Stimulated activated CD4-positive, alpha-beta T cell treated with anti-CD3 and anti-CD28 coated beads, Interleukin-1b, Interleukin-23, amount 100 ng/mL, for 48 hours (primary cell): ENCODE data around the gene THUMPD2.
A peak's percentile ranks its signal among the peaks of the same experiment; 100 is the strongest.
"Not testable (repeated sequence)": the region's sequence is repeated elsewhere in the genome, so short reads cannot be mapped to it uniquely, and the experiment has no call there.

Source experiments
- DNase-seq: peaks from one replicate; pipeline ENCODE4 v3.0.0-alpha.2; 2020

THUMPD2 gene

GRCh38 chr2:39778775-39779340 is at the start of gene THUMPD2:
Gene THUMPD2 (minus strand): TSS chr2:39779258. CDS start chr2:39779239, 19 bp downstream.
- peak; percentile 64 for DNase-seq

GRCh38 chr2:39821871-39822270 is 42.8 kb upstream of the THUMPD2 start:
- no peak for DNase-seq

- DNase-seq = no peak
Observed at GRCh38 chr2:39816845-39817244, 37.8 kb upstream of the THUMPD2 start.

- no peak for DNase-seq
Observed at GRCh38 chr2:39816428-39816827, 37.4 kb upstream of the THUMPD2 start.

GRCh38 chr2:39805936-39806608 is 27.0 kb upstream of the THUMPD2 start:
- DNase-seq = no peak

- DNase-seq = no peak
Observed at GRCh38 chr2:39803839-39804238, 24.8 kb upstream of the THUMPD2 start.

GRCh38 chr2:39800752-39801151 is 21.7 kb upstream of the THUMPD2 start:
- DNase-seq = no peak

GRCh38 chr2:39796134-39796533 is 17.1 kb upstream of the THUMPD2 start:
- no peak for DNase-seq

GRCh38 chr2:39790216-39790818 is 11.3 kb upstream of the THUMPD2 start:
- not testable (repeated sequence) for DNase-seq

GRCh38 chr2:39787950-39788349 is 8.9 kb upstream of the THUMPD2 start:
- DNase-seq = no peak

- DNase-seq = no peak
Observed at GRCh38 chr2:39786761-39787522, 7.9 kb upstream of the THUMPD2 start.

GRCh38 chr2:39782591-39782990 is 3.5 kb upstream of the THUMPD2 start:
- DNase-seq = no peak

GRCh38 chr2:39781697-39782096 is 2.6 kb upstream of the THUMPD2 start:
- DNase-seq = no peak

GRCh38 chr2:39780825-39781600 is 2.0 kb upstream of the THUMPD2 start:
- peak; percentile 6 for DNase-seq

- no peak for DNase-seq
Observed at GRCh38 chr2:39779927-39780326, 869 bp upstream of the THUMPD2 start.

- DNase-seq = no peak
Observed at GRCh38 chr2:39779341-39779851, 338 bp upstream of the THUMPD2 start.

- no peak for DNase-seq
Observed at GRCh38 chr2:39778233-39778632, 825 bp downstream of the THUMPD2 start.

- DNase-seq = no peak
Observed at GRCh38 chr2:39772812-39773152, 6.3 kb downstream of the THUMPD2 start.

GRCh38 chr2:39772086-39772811 is 6.8 kb downstream of the THUMPD2 start:
- no peak for DNase-seq

- DNase-seq = no peak
Observed at GRCh38 chr2:39762448-39762847, 16.6 kb downstream of the THUMPD2 start.

GRCh38 chr2:39757156-39757555 is 21.9 kb downstream of the THUMPD2 start:
- DNase-seq = no peak

GRCh38 chr2:39755466-39755865 is 23.6 kb downstream of the THUMPD2 start:
- DNase-seq = no peak
